ENCODE measurements around the gene UFC1. TPM values are rescaled to one million over a fixed set of nuclear protein-coding genes. Genes with fewer than 3 reads are reported as not detected.

The UFC1 gene
- polyA plus RNA-seq, 1 experiment = 89.4 TPM

GRCh38 chr1:161196521-161197451 is 43.0 kb downstream of the UFC1 start:
- CTCF ChIA-PET = interaction anchor here (0.5 to 2.9 kb wide), 10 partner anchors 10 to 40 kb away, joined by 3 to 18 read pairs (median 4); partner anchors contain the start of genes B4GALT3 and TOMM40L
- POLR2A ChIA-PET = interaction anchor here (0.6 kb wide), 2 partner anchors 79 to 142 kb away, joined by 3 to 6 read pairs; partner anchors contain the start of genes NIT1 and PFDN2
- Histone ChIP-seq H3K36me3 (ENCODE audit: control insufficient read depth, insufficient read depth, low read length) (peaks cover 8% of the 10 kb centered on the region), H3K27me3 (ENCODE audit: control insufficient read depth, insufficient read depth, low read length) (no peaks in the 10 kb centered on the region), H3K4me3 (ENCODE audit: low read depth, low read length) (peak overlapping the region; percentile 40)
- DNase-seq (ENCODE audit: low read depth) = peak; percentile 71
- TF ChIP-seq, protein P1, sequence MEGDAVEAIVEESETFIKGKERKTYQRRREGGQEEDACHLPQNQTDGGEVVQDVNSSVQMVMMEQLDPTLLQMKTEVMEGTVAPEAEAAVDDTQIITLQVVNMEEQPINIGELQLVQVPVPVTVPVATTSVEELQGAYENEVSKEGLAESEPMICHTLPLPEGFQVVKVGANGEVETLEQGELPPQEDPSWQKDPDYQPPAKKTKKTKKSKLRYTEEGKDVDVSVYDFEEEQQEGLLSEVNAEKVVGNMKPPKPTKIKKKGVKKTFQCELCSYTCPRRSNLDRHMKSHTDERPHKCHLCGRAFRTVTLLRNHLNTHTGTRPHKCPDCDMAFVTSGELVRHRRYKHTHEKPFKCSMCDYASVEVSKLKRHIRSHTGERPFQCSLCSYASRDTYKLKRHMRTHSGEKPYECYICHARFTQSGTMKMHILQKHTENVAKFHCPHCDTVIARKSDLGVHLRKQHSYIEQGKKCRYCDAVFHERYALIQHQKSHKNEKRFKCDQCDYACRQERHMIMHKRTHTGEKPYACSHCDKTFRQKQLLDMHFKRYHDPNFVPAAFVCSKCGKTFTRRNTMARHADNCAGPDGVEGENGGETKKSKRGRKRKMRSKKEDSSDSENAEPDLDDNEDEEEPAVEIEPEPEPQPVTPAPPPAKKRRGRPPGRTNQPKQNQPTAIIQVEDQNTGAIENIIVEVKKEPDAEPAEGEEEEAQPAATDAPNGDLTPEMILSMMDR (IDR thresholded peaks at IDR 0.05; ENCODE audit: insufficient read depth, low read depth, low read length) = no peak

GRCh38 chr1:161197560-161198193 is 43.9 kb downstream of the UFC1 start:
- POLR2A ChIA-PET = no interaction called here
- TF ChIP-seq, protein P1 (IDR thresholded peaks at IDR 0.05; ENCODE audit: insufficient read depth, low read depth, low read length) = no peak
- peaks cover 5% of the 10 kb centered on the region for H3K36me3 ChIP-seq (ENCODE audit: control insufficient read depth, insufficient read depth, low read length)
- peak overlapping the region; percentile 40 for H3K4me3 ChIP-seq (ENCODE audit: low read depth, low read length)
- CTCF ChIA-PET = interaction anchor here (0.6 to 2.9 kb wide), 10 partner anchors 9 to 32 kb away, joined by 3 to 18 read pairs (median 3); partner anchors contain the start of genes B4GALT3, PPOX and TOMM40L
- DNase-seq (ENCODE audit: low read depth) = no peak
- H3K27me3 ChIP-seq (ENCODE audit: control insufficient read depth, insufficient read depth, low read length) = no peaks in the 10 kb centered on the region

- Histone ChIP-seq H3K4me3 (ENCODE audit: low read depth, low read length) (peak overlapping the region; percentile 40), H3K27me3 (ENCODE audit: control insufficient read depth, insufficient read depth, low read length) (no peaks in the 10 kb centered on the region), H3K36me3 (ENCODE audit: control insufficient read depth, insufficient read depth, low read length) (peaks cover 4% of the 10 kb centered on the region)
- TF ChIP-seq, protein P1 (IDR thresholded peaks at IDR 0.05; ENCODE audit: insufficient read depth, low read depth, low read length) = peak; percentile 26; the same call in 1 of the 2 replicates
- ChIA-PET POLR2A (no interaction called here), CTCF (interaction anchor here (0.6 to 2.9 kb wide), 5 partner anchors 12 to 184 kb away, joined by 3 to 18 read pairs (median 6); partner anchors contain the start of genes PPOX and TOMM40L)
- DNase-seq (ENCODE audit: low read depth) = no peak
Measured at GRCh38 chr1:161198194-161198896, 44.6 kb downstream of the UFC1 start.

- Histone ChIP-seq H3K27me3 (ENCODE audit: control insufficient read depth, insufficient read depth, low read length) (no peaks in the 10 kb centered on the region), H3K4me3 (ENCODE audit: low read depth, low read length) (peak within 1 kb of the TSS; percentile 40), H3K36me3 (ENCODE audit: control insufficient read depth, insufficient read depth, low read length) (peaks cover 6% of the 10 kb centered on the region)
- no peak for DNase-seq (ENCODE audit: low read depth)
- ChIA-PET CTCF (interaction anchor here (1.3 to 2.9 kb wide), 3 partner anchors 12 to 183 kb away, joined by 6 to 18 read pairs (median 10); partner anchors contain the start of gene TOMM40L), POLR2A (no interaction called here)
- TF ChIP-seq, protein P1 (IDR thresholded peaks at IDR 0.05; ENCODE audit: insufficient read depth, low read depth, low read length) = no peak
Measured at GRCh38 chr1:161198897-161199431, 45.2 kb downstream of the UFC1 start, which contains the start of gene ADAMTS4. Gene ADAMTS4 (minus strand): TSS chr1:161199054. CDS start chr1:161198627, 427 bp downstream.

All from BJ (cell line).